ENCODE measurements around the gene C1QTNF8.

Gene C1QTNF8

DNA sequence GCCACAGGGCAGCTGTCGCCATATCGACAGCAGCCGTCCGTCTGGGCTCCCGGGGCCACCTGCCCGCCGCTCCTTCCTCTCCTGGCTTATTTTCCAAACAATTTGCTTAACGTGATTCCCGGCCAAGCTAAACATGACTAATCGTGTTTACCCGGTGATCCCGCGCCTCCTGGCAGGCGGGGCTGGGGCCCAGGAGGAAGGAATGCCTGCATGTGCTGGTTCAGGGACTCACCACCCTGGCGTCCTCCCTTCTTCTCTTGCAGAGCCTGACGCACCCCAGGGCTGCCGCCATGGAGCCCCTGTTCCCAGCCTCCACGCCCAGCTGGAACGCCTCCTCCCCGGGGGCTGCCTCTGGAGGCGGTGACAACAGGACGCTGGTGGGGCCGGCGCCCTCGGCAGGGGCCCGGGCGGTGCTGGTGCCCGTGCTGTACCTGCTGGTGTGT is 17.4 kb downstream of the C1QTNF8 start (continued):
- TF ChIP-seq, protein P1, sequence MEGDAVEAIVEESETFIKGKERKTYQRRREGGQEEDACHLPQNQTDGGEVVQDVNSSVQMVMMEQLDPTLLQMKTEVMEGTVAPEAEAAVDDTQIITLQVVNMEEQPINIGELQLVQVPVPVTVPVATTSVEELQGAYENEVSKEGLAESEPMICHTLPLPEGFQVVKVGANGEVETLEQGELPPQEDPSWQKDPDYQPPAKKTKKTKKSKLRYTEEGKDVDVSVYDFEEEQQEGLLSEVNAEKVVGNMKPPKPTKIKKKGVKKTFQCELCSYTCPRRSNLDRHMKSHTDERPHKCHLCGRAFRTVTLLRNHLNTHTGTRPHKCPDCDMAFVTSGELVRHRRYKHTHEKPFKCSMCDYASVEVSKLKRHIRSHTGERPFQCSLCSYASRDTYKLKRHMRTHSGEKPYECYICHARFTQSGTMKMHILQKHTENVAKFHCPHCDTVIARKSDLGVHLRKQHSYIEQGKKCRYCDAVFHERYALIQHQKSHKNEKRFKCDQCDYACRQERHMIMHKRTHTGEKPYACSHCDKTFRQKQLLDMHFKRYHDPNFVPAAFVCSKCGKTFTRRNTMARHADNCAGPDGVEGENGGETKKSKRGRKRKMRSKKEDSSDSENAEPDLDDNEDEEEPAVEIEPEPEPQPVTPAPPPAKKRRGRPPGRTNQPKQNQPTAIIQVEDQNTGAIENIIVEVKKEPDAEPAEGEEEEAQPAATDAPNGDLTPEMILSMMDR (tag by site-specific recombination; IDR thresholded peaks at IDR 0.05): no peak
- TF ChIP-seq ZNF585B (tag by site-specific recombination; IDR thresholded peaks at IDR 0.05) (0 out of 2 replicates have a peak, but pooled peaks have one; percentile 19), ZNF629 (tag by site-specific recombination; IDR thresholded peaks at IDR 0.05) (peak; percentile 60), YY1 (tag by site-specific recombination; IDR thresholded peaks at IDR 0.05) (no peak), HOXA7 (CRISPR knock-in tag; IDR thresholded peaks at IDR 0.05; ENCODE audit: borderline replicate concordance) (no peak), ZBTB17 (tag by site-specific recombination; IDR thresholded peaks at IDR 0.05) (peak; percentile 76), ZNF549 (tag by site-specific recombination; IDR thresholded peaks at IDR 0.05) (no peak), ZNF501 (tag by site-specific recombination; IDR thresholded peaks at IDR 0.05) (no peak), ZNF777 (tag by site-specific recombination; IDR thresholded peaks at IDR 0.05; ENCODE audit: borderline replicate concordance) (no peak), REPIN1 (tag by site-specific recombination; IDR thresholded peaks at IDR 0.05; ENCODE audit: low read depth) (no peak), MYNN (tag by site-specific recombination; IDR thresholded peaks at IDR 0.05; ENCODE audit: borderline replicate concordance) (no peak), ZFP69B (tag by site-specific recombination; IDR thresholded peaks at IDR 0.05) (peak; percentile 95), ZNF211 (tag by site-specific recombination; IDR thresholded peaks at IDR 0.05; ENCODE audit: low read depth) (no peak), ZSCAN30 (tag by site-specific recombination; IDR thresholded peaks at IDR 0.05) (peak; percentile 21; the same call in 1 of the 2 replicates), ZNF561 (tag by site-specific recombination; IDR thresholded peaks at IDR 0.05; ENCODE audit: borderline replicate concordance) (0 out of 2 replicates have a peak, but pooled peaks have one; percentile 47), ZFP41 (tag by site-specific recombination; IDR thresholded peaks at IDR 0.05; ENCODE audit: borderline replicate concordance) (no peak)
- TF ChIP-seq, protein P2, sequence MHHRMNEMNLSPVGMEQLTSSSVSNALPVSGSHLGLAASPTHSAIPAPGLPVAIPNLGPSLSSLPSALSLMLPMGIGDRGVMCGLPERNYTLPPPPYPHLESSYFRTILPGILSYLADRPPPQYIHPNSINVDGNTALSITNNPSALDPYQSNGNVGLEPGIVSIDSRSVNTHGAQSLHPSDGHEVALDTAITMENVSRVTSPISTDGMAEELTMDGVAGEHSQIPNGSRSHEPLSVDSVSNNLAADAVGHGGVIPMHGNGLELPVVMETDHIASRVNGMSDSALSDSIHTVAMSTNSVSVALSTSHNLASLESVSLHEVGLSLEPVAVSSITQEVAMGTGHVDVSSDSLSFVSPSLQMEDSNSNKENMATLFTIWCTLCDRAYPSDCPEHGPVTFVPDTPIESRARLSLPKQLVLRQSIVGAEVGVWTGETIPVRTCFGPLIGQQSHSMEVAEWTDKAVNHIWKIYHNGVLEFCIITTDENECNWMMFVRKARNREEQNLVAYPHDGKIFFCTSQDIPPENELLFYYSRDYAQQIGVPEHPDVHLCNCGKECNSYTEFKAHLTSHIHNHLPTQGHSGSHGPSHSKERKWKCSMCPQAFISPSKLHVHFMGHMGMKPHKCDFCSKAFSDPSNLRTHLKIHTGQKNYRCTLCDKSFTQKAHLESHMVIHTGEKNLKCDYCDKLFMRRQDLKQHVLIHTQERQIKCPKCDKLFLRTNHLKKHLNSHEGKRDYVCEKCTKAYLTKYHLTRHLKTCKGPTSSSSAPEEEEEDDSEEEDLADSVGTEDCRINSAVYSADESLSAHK (tag by site-specific recombination; IDR thresholded peaks at IDR 0.05): no peak
- TF ChIP-seq, protein P3, sequence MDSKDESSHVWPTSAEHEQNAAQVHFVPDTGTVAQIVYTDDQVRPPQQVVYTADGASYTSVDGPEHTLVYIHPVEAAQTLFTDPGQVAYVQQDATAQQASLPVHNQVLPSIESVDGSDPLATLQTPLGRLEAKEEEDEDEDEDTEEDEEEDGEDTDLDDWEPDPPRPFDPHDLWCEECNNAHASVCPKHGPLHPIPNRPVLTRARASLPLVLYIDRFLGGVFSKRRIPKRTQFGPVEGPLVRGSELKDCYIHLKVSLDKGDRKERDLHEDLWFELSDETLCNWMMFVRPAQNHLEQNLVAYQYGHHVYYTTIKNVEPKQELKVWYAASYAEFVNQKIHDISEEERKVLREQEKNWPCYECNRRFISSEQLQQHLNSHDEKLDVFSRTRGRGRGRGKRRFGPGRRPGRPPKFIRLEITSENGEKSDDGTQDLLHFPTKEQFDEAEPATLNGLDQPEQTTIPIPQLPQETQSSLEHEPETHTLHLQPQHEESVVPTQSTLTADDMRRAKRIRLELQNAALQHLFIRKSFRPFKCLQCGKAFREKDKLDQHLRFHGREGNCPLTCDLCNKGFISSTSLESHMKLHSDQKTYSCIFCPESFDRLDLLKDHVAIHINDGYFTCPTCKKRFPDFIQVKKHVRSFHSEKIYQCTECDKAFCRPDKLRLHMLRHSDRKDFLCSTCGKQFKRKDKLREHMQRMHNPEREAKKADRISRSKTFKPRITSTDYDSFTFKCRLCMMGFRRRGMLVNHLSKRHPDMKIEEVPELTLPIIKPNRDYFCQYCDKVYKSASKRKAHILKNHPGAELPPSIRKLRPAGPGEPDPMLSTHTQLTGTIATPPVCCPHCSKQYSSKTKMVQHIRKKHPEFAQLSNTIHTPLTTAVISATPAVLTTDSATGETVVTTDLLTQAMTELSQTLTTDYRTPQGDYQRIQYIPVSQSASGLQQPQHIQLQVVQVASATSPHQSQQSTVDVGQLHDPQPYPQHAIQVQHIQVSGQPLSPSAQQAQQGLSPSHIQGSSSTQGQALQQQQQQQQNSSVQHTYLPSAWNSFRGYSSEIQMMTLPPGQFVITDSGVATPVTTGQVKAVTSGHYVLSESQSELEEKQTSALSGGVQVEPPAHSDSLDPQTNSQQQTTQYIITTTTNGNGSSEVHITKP (tag by site-specific recombination; IDR thresholded peaks at IDR 0.05): peak; percentile 12; the same call in 1 of the 2 replicates
- TF ChIP-seq, protein P4, sequence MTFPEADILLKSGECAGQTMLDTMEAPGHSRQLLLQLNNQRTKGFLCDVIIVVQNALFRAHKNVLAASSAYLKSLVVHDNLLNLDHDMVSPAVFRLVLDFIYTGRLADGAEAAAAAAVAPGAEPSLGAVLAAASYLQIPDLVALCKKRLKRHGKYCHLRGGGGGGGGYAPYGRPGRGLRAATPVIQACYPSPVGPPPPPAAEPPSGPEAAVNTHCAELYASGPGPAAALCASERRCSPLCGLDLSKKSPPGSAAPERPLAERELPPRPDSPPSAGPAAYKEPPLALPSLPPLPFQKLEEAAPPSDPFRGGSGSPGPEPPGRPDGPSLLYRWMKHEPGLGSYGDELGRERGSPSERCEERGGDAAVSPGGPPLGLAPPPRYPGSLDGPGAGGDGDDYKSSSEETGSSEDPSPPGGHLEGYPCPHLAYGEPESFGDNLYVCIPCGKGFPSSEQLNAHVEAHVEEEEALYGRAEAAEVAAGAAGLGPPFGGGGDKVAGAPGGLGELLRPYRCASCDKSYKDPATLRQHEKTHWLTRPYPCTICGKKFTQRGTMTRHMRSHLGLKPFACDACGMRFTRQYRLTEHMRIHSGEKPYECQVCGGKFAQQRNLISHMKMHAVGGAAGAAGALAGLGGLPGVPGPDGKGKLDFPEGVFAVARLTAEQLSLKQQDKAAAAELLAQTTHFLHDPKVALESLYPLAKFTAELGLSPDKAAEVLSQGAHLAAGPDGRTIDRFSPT (tag by site-specific recombination; IDR thresholded peaks at IDR 0.05): no peak
